Epithelial cell of proximal tubule (primary cell): Measurements from ENCODE around the gene CLEC18B. TPM values are rescaled to one million over a fixed set of nuclear protein-coding genes. Genes with fewer than 3 reads are reported as not detected.

Experiments
- DNase-seq: peaks from one replicate; pipeline ENCODE4 v3.0.0-alpha.2; 2011; ENCODE audit warnings: low read depth
- H3K4me3 ChIP-seq: 2 replicates; pipeline ENCODE4 v1.5.1; 2011; ENCODE audit warnings: low read depth, mild to moderate bottlenecking, low read length
- CTCF ChIP-seq: conservative IDR thresholded peaks from 2 replicates; pipeline ENCODE4 v1.5.1; 2012; ENCODE audit warnings: low read depth, mild to moderate bottlenecking, low read length
- total RNA-seq: library from RNA; depleted of rRNA; stranded (reverse); fragments of >200 nt; gene quantifications from 2 replicates; pipeline ENCODE4 v1.2.3, GENCODE V29; 2015

CLEC18B gene
- total RNA-seq, 1 donor from 2014 or later = 18.7 TPM

GRCh38 chr16:74463888-74464287, 42.6 kb upstream of the CLEC18B start:
- no peak for TF ChIP-seq CTCF
- no peak for DNase-seq
- H3K4me3 ChIP-seq = no peak overlapping the region

GRCh38 chr16:74462361-74462760, 41.1 kb upstream of the CLEC18B start:
- no peak for TF ChIP-seq CTCF
- DNase-seq = no peak
- no peak overlapping the region for H3K4me3 ChIP-seq

GRCh38 chr16:74461826-74462225, 40.5 kb upstream of the CLEC18B start:
- H3K4me3 ChIP-seq = no peak overlapping the region
- TF ChIP-seq CTCF = no peak
- DNase-seq = no peak

- no peak overlapping the region for H3K4me3 ChIP-seq
- TF ChIP-seq CTCF = no peak
- DNase-seq = no peak
These were observed 39.3 kb upstream of the CLEC18B start for GRCh38 chr16:74460542-74460941.

- H3K4me3 ChIP-seq = no peak overlapping the region
- no peak for DNase-seq
- no peak for TF ChIP-seq CTCF
These were observed 35.0 kb upstream of the CLEC18B start for GRCh38 chr16:74456290-74456625.

GRCh38 chr16:74455619-74456289, 34.5 kb upstream of the CLEC18B start:
- no peak for TF ChIP-seq CTCF
- H3K4me3 ChIP-seq = no peak overlapping the region
- DNase-seq = no peak

GRCh38 chr16:74455213-74455612, 33.9 kb upstream of the CLEC18B start:
- H3K4me3 ChIP-seq = no peak overlapping the region
- TF ChIP-seq CTCF = no peak
- DNase-seq = no peak
